Measurements from ENCODE around the gene ZSCAN10. TPM values are rescaled to one million over a fixed set of nuclear protein-coding genes. Genes with fewer than 3 reads are reported as not detected.

ZSCAN10 gene
- total RNA-seq, 2 donors from 2014 or later = 0.22 TPM; not detected in 1

DNA sequence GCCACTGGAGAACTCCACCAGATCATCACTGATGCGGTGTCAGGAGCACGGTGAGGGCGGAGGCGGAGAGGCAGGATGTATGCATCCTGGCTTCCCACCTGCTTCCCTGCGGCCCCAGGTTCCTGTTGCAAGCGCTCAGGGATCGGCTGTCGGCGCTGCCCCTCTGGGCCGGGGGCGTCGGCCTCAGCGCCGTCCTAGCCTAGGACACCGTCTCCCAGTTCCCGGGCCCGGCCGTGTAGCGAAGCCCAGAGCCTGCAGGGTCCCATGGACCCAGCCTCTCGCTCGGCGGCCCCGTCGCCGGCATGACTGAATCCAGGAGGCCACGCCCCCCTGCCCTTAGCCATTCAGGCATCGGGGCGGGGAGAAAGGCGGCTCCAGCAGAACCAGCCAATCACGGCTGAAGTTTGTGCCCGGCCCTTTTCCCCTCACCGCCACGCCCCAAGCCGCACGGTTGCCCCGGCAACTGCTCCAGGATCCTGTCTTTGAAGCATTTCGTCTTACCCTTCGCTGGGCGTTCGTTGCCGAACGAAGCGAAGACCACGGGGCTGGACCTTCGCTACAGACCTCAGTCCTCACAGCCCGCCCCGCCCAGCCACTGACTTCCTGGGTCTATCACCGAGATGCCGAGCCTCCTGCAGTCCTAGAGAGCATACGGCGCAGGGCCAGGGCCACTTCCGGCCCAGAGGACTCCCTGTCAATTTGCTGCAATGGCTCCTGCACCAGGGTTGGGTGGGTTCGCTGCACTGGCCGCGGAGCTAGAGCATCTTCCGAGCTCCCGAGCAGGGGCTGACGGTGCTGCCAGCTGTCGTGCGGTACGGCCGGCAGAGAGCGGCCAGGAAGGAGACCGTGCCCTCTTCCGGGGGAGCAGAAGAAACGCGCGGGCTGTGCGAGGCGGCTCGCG lies 25.1 kb upstream of the ZSCAN10 start:
- Mint-ChIP-seq H3K36me3 (no peaks in the 10 kb centered on the region), H3K4me1 (ENCODE audit: low read depth in 2 of 2) (peaks cover 35 to 41% of the 10 kb centered on the region in 2 donors), H3K27me3 (no peaks in the 10 kb centered on the region), H3K27ac (peak overlapping the region; percentile 92 to 94), H3K4me3 (peak overlapping the region; percentile 95), H3K9me3 (no peaks in the 10 kb centered on the region)
- ATAC-seq (peak; percentile 92 to 95), DNase-seq (ENCODE audit: low spot score) (peak; percentile 97)

DNA sequence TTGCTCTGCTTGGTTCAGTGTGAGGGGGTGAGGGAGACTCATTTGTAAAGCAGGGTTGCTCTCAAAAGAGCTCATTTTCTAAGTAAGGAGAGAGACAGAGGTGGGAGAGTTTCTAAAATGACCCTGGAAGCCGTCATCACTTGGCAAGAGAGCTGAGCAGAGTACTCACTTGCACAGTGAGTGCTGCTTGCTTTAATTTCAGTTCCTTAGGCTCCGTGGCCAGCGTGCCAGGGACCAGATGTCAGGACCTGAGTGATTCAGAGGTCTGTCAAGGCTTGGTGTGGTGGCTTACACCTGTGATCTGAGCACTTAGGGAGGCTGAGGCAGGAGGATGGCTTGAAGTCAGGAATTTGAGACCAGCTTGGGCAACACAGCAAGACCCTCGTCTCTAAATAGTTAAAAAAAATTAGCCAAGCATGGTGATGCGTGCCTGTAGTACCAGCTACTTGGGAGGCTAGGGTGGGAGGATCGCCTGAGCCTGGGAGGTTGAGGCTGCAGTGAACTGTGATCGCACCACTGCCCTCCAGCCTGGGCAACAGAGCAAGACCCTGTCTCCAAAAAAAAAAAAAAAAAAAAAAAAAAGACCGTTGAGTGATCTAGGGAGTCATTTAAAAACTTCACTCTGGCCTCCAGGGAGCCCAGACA lies 24.0 kb upstream of the ZSCAN10 start:
- H3K4me1 Mint-ChIP-seq (ENCODE audit: low read depth in 2 of 2) = peaks cover 27 to 32% of the 10 kb centered on the region in 2 donors
- H3K27ac Mint-ChIP-seq = peak overlapping the region; percentile 92 to 94
- no peaks in the 10 kb centered on the region for H3K36me3 Mint-ChIP-seq
- ATAC-seq (no peak), DNase-seq (ENCODE audit: low spot score) (no peak)
- H3K27me3 Mint-ChIP-seq = no peaks in the 10 kb centered on the region
- no peaks in the 10 kb centered on the region for H3K9me3 Mint-ChIP-seq
- peak overlapping the region; percentile 95 for H3K4me3 Mint-ChIP-seq

DNA sequence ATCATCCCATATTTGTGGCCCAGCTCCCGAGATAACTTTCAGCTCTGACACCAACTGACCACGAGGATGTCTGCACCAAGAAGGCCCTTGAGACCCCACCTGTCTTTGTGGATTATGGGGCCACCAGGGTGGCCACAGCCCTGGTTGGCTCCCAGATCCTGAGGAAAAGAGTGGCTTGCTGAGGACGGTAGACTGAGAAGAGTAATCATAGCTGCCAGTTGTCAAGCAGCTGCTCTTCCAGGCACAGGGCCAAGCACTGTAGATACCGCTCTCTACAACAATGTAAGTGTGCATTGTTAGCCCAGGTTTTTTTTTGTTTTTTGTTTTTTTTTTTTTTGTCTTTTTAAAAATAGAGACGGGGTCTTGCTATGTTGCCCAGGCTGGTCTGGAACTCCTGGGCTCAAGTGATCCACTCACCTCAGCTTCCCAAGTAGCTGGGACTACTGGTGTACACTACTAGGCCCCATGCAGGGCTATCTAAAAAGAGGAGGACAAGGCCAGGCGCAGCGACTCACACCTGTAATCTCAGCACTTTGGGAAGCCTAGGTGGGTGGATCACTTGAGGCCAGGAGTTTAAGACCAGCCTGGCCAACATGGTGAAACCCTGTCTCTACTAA lies 22.9 kb upstream of the ZSCAN10 start:
- ATAC-seq = no peak
- no peak overlapping the region for H3K27ac Mint-ChIP-seq
- peaks cover 19 to 27% of the 10 kb centered on the region in 2 donors for H3K4me1 Mint-ChIP-seq (ENCODE audit: low read depth in 2 of 2)
- DNase-seq (ENCODE audit: low spot score) = no peak
- no peaks in the 10 kb centered on the region for H3K9me3 Mint-ChIP-seq
- H3K27me3 Mint-ChIP-seq = no peaks in the 10 kb centered on the region
- no peaks in the 10 kb centered on the region for H3K36me3 Mint-ChIP-seq
- no peak overlapping the region for H3K4me3 Mint-ChIP-seq

DNA sequence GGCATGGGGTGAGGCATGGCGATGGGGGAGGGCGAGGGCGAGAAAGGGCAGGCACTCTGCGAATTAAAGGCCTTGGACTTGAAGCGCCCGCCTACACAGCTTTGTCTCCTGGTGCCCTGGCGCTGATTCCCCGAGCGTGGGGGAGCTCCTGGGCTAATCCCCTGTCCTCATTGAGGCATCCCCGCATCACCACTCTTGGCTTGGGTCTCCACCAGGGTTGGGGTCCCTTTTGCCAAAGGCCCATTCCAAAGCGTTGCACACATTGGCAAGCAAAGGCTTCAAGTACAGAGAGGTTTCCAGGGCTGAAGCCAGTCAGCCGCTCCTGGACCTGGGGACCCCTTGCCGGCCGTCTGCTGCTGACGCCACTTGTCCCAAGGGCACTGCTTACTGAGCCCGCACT lies 21.3 kb upstream of the ZSCAN10 start:
- Mint-ChIP-seq H3K36me3 (no peaks in the 10 kb centered on the region), H3K27ac (no peak overlapping the region), H3K27me3 (no peaks in the 10 kb centered on the region), H3K9me3 (no peaks in the 10 kb centered on the region), H3K4me3 (no peak overlapping the region), H3K4me1 (ENCODE audit: low read depth in 2 of 2) (peaks cover 10 to 18% of the 10 kb centered on the region in 2 donors)
- DNase-seq (ENCODE audit: low spot score) (no peak), ATAC-seq (no peak)

DNA sequence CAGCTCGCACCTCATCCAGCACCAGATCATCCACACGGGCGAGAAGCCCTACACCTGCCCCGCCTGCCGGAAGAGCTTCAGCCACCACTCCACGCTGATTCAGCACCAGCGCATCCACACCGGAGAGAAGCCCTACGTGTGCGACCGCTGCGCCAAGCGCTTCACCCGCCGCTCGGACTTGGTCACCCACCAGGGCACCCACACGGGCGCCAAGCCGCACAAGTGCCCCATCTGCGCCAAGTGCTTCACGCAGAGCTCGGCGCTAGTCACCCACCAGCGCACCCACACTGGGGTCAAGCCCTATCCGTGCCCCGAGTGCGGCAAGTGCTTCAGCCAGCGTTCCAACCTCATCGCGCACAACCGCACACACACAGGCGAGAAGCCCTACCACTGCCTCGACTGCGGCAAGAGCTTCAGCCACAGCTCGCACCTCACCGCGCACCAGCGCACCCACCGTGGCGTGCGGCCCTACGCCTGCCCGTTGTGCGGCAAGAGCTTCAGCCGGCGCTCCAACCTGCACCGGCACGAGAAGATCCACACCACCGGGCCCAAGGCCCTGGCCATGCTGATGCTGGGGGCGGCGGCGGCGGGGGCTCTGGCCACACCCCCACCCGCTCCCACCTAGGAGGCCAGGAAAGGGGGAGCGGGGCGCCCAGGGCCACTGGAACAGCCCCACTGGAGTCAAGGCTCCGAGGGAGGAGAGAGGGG lies 20.8 kb upstream of the ZSCAN10 start:
- peaks cover 6 to 14% of the 10 kb centered on the region in 2 donors for H3K4me1 Mint-ChIP-seq (ENCODE audit: low read depth in 2 of 2)
- H3K4me3 Mint-ChIP-seq = no peak overlapping the region
- no peak for ATAC-seq
- DNase-seq (ENCODE audit: low spot score) = no peak
- H3K27ac Mint-ChIP-seq = no peak overlapping the region
- no peaks in the 10 kb centered on the region for H3K9me3 Mint-ChIP-seq
- no peaks in the 10 kb centered on the region for H3K36me3 Mint-ChIP-seq
- H3K27me3 Mint-ChIP-seq = no peaks in the 10 kb centered on the region

DNA sequence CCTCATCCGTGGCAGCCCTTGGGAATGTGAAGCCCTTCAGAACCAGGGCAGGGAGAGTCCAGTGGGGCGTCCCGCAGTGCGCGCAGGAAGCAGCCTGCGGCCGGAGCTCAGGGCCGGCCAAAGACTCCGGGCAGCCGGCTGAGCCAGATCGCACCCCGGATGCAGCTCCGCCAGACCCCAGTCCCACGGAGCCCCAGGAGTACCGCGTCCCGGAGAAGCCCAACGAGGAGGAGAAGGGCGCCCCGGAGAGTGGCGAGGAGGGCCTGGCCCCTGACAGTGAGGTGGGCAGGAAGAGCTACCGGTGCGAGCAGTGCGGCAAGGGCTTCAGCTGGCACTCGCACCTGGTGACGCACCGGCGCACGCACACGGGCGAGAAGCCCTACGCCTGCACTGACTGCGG lies 20.2 kb upstream of the ZSCAN10 start:
- ATAC-seq = no peak
- DNase-seq (ENCODE audit: low spot score) = no peak
- no peaks in the 10 kb centered on the region for H3K9me3 Mint-ChIP-seq
- H3K4me1 Mint-ChIP-seq (ENCODE audit: low read depth in 2 of 2) = peaks cover 6 to 10% of the 10 kb centered on the region in 2 donors
- H3K4me3 Mint-ChIP-seq = no peak overlapping the region
- H3K27me3 Mint-ChIP-seq = no peaks in the 10 kb centered on the region
- no peak overlapping the region for H3K27ac Mint-ChIP-seq
- no peaks in the 10 kb centered on the region for H3K36me3 Mint-ChIP-seq

DNA sequence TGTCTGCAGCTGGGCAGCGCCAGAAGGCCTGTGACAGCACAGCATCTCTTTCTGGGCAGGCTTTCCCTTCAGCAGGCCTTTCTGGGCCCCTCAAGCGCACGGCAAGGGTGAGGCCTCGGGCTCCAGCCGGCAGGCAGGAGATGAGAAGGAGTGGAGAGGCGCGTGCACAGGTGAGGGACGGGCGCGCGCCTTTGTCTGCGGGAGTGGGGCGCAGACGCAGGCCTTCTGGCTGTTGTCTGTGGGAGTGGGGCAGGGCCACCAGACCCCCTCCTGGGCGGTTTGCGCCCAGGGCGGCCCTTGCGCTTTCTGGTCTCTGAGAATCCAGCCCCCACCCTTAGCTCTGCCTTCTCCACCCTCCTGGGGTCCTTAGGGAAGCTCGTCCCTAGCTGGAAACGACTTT lies 19.8 kb upstream of the ZSCAN10 start:
- DNase-seq (ENCODE audit: low spot score) = no peak
- no peaks in the 10 kb centered on the region for H3K9me3 Mint-ChIP-seq
- H3K36me3 Mint-ChIP-seq = no peaks in the 10 kb centered on the region
- peaks cover 6 to 10% of the 10 kb centered on the region in 2 donors for H3K4me1 Mint-ChIP-seq (ENCODE audit: low read depth in 2 of 2)
- no peak overlapping the region for H3K27ac Mint-ChIP-seq
- no peak overlapping the region for H3K4me3 Mint-ChIP-seq
- H3K27me3 Mint-ChIP-seq = no peaks in the 10 kb centered on the region
- ATAC-seq = no peak

DNA sequence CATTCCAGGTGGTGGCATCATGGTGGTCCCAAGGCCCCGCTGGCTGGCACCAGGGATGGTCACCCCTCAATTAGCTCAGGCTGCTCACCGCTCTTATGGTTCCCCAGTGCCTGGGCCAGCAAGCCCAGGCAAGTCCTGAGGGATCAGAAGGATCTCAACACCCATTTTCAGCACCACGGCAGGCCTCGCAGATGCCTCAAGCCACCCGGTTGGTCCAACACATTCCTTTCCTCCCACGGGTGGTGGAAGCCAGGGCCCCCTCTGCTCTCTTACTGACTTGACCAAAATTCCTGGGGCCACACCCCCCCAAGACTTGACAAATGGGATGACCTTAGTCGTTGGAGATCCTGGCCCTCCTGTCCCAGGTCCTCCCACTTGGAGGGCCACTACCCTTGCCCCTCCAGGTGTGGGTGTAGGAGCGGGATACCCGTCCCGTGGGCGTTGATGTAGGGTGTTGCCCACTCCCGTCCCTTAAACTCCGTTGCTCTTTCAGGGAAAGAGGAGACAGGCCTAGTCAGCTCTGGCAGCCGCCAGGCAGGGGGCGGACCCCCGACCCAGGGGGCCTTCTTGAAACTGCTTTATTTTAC lies 19.2 kb upstream of the ZSCAN10 start:
- Mint-ChIP-seq H3K4me1 (ENCODE audit: low read depth in 2 of 2) (peaks cover 2 to 6% of the 10 kb centered on the region in 2 donors), H3K36me3 (no peaks in the 10 kb centered on the region), H3K27me3 (no peaks in the 10 kb centered on the region), H3K9me3 (no peaks in the 10 kb centered on the region), H3K27ac (no peak overlapping the region), H3K4me3 (no peak overlapping the region)
- ATAC-seq (no peak), DNase-seq (ENCODE audit: low spot score) (no peak)

DNA sequence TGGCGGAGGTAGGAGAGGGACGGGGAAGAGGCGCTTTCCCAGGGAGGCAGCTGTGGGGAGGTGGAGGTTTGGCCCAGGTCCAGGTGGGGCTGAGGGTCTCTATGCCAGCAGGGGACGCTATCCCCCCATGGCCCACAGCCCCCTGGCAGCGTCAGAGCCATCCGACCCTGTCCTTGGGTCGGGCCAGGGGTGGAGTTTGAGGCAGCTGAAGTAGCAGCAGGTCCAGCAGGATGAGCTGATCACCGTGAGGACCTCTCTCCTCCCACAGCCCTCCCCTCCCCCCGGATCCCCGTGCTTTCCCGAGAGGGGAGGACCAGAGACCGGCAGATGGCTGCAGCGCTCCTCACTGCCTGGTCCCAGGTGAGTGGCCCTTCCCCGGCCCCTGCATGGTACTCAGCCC lies 16.5 kb upstream of the ZSCAN10 start:
- H3K27me3 Mint-ChIP-seq = peaks cover 0 to 3% of the 10 kb centered on the region in 2 donors
- peaks cover 0 to 4% of the 10 kb centered on the region in 2 donors for H3K4me1 Mint-ChIP-seq (ENCODE audit: low read depth in 2 of 2)
- H3K4me3 Mint-ChIP-seq = no peak overlapping the region
- DNase-seq (ENCODE audit: low spot score) = no peak
- no peak overlapping the region for H3K27ac Mint-ChIP-seq
- no peaks in the 10 kb centered on the region for H3K36me3 Mint-ChIP-seq
- H3K9me3 Mint-ChIP-seq = no peaks in the 10 kb centered on the region
- ATAC-seq = peak in 1 of 2 donors; percentile 4

DNA sequence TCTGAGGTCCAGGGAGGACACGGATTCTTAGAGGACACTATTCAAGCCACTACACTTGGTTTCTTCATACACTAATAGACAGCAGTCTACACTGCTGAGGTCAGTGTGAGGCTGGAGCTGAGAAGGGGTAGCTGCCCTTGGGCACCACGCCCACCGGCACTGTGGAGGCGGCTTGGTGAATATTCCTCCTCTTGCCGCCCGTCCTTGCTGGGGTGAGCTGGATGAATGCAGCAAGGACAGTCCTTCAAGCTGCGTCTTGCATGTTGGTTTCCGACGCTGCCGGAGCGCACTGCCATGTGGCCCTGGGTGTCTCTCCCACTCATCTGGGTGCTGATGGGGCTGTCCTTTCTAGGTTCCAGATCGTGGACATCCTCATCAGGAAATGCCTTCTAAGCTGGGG lies 15.9 kb upstream of the ZSCAN10 start:
- Mint-ChIP-seq H3K36me3 (no peaks in the 10 kb centered on the region), H3K27me3 (peaks cover 0 to 3% of the 10 kb centered on the region in 2 donors), H3K4me1 (ENCODE audit: low read depth in 2 of 2) (peaks cover 0 to 4% of the 10 kb centered on the region in 2 donors), H3K4me3 (no peak overlapping the region), H3K27ac (no peak overlapping the region), H3K9me3 (no peaks in the 10 kb centered on the region)
- ATAC-seq (no peak), DNase-seq (ENCODE audit: low spot score) (no peak)

DNA sequence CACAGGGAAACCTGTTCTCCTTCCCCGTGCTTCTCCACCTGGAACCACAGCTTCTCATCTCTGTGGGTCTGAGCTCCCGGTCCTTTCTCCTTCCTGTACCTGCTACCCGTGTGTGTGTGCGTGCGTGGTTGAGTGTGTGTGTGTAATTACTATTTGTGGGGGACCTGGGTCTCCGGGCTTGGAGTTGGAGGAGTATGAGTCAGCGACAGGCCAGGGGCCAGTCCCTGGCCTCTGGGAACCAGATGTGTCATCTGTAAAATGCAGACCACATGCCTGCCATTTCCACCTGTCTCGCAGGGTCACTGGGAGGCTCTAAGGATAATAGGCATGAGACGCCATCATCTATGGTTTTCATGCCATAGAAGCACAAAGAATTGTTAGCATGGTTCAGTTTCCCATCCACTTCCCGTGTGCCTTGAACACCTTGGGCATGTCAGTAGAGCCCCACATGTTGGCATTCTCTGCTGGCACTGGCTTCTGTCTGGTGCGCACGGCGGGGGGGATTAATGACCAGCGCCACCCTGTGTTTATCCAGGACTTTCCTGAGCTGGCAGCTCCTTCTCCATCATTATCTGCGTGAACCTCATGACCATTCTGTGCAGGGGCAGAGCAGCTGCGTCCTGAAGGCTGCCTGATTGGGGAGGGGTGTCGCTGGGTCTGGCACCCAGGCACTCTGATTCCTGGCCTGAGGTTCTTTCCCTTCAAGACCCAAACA lies 14.8 kb upstream of the ZSCAN10 start:
- no peak overlapping the region for H3K27ac Mint-ChIP-seq
- H3K9me3 Mint-ChIP-seq = no peaks in the 10 kb centered on the region
- DNase-seq (ENCODE audit: low spot score) (no peak), ATAC-seq (no peak)
- H3K36me3 Mint-ChIP-seq = no peaks in the 10 kb centered on the region
- H3K4me1 Mint-ChIP-seq (ENCODE audit: low read depth in 2 of 2) = peaks cover 0 to 4% of the 10 kb centered on the region in 2 donors
- no peak overlapping the region for H3K4me3 Mint-ChIP-seq
- H3K27me3 Mint-ChIP-seq = peaks cover 0 to 3% of the 10 kb centered on the region in 2 donors

DNA sequence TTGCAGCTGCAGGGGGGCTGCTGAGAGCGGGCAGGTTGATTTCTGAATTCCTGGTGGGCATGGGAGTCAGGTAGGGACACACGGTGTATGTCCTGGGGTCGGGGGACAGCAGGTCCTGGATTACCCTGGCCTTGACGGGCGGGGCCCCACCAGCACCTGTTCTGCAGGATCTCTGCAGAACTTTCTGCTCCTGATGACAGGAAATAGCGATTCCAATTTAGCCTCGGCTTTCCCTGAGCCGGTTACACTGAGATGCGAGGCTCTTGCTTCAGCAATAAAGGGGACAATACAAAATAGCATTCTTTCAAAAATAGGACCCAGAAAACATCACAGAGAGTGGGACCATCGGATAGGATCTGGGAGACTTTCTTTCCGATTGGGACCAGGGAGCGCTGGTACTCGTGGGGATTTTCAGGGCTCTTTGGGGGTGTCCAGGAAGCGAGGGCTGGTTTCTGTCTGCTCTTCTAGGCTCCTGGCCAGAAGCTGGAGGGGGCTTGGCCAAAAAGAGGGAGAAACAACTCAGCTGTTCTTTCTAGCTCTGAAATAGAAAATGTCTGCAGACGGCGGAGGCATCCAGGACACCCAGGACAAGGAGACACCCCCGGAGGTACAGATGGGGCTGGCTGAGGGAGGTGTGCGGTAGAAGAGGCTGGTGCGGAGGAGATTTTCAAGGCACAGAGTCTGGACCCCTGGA lies 13.9 kb upstream of the ZSCAN10 start:
- ATAC-seq (no peak), DNase-seq (ENCODE audit: low spot score) (no peak)
- no peak overlapping the region for H3K4me3 Mint-ChIP-seq
- peaks cover 0 to 4% of the 10 kb centered on the region in 2 donors for H3K4me1 Mint-ChIP-seq (ENCODE audit: low read depth in 2 of 2)
- H3K9me3 Mint-ChIP-seq = no peaks in the 10 kb centered on the region
- H3K27me3 Mint-ChIP-seq = peaks cover 0 to 3% of the 10 kb centered on the region in 2 donors
- no peaks in the 10 kb centered on the region for H3K36me3 Mint-ChIP-seq
- H3K27ac Mint-ChIP-seq = no peak overlapping the region
